Loucy (cell line): Measurements from ENCODE around the gene SFTPB.

Source experiments
- EZH2phosphoT487 ChIP-seq: fragments of 200-600 bp; IDR thresholded peaks from 2 replicates; pipeline ENCODE4 v1.6.1; 2018; ENCODE audit warnings: antibody characterized with exemption, mild to moderate bottlenecking, moderate library complexity, borderline replicate concordance
- TF ChIP-seq, protein P1 (sequence below): fragments of 200-600 bp; sonication (generic); conservative IDR thresholded peaks from 2 replicates; pipeline ENCODE4 v1.5.1; 2014; ENCODE audit warnings: mild to moderate bottlenecking, antibody characterized with exemption, low read length

DNA sequence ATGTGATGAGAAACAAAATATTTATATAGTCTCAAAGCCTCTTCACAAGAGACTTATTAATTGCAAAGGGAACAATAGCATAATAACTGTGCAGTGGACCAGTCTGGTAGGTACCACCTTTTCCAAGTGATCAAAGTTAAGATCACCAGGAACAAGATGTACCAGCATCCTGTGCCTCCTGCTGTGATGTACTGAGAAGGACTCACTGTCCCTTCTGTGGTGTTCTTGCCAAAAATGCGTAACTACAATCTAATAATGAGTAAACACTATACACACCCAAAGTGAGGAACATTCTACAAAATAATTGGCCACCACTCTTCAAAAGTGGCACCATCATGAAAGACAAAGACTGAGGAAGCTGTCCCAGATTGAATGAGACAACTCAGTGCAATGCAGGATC, 40.6 kb upstream of the SFTPB start:
- TF ChIP-seq, protein P1, sequence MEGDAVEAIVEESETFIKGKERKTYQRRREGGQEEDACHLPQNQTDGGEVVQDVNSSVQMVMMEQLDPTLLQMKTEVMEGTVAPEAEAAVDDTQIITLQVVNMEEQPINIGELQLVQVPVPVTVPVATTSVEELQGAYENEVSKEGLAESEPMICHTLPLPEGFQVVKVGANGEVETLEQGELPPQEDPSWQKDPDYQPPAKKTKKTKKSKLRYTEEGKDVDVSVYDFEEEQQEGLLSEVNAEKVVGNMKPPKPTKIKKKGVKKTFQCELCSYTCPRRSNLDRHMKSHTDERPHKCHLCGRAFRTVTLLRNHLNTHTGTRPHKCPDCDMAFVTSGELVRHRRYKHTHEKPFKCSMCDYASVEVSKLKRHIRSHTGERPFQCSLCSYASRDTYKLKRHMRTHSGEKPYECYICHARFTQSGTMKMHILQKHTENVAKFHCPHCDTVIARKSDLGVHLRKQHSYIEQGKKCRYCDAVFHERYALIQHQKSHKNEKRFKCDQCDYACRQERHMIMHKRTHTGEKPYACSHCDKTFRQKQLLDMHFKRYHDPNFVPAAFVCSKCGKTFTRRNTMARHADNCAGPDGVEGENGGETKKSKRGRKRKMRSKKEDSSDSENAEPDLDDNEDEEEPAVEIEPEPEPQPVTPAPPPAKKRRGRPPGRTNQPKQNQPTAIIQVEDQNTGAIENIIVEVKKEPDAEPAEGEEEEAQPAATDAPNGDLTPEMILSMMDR, result no peak
- TF ChIP-seq EZH2phosphoT487, result no peak
